Ovary (tissue), 9 donors: Measurements from ENCODE around the gene DMGDH. TPM values are rescaled to one million over a fixed set of nuclear protein-coding genes. Genes with fewer than 3 reads are reported as not detected.

ENCODE experiments used
- DNase-seq, 5 donors: peaks; one replicate each; pipeline ENCODE4 v3.0.0-alpha.2; 2019 to 2020
- H3K27ac ChIP-seq, 2 donors: fragments of 200-600 bp; one replicate each; pipeline versions ENCODE4 v1.5.1 to v1.8.0; 2019 to 2022
- H3K27me3 ChIP-seq: fragments of 200-600 bp; one replicate; pipeline ENCODE4 v1.8.0; 2022
- H3K36me3 ChIP-seq: fragments of 200-600 bp; sonication (generic); one replicate; pipeline ENCODE4 v1.5.1; 2019
- H3K4me1 ChIP-seq: one replicate; pipeline ENCODE4 v1.8.1; 2013; ENCODE audit warnings: mild to moderate bottlenecking, moderate library complexity; ENCODE audit not compliant: insufficient read depth
- H3K4me3 ChIP-seq: fragments of 200-600 bp; sonication (generic); one replicate; pipeline ENCODE4 v1.5.1; 2017
- H3K9me3 ChIP-seq, 2 donors: fragments of 200-600 bp in 1 of 2; sonication (generic) in 1 of 2; one replicate each; pipeline versions ENCODE4 v1.5.1 to v1.8.1; 2013 to 2019; ENCODE audit warnings: mild to moderate bottlenecking in 1 of 2, moderate library complexity in 1 of 2
- EP300 ChIP-seq: sonication (generic); formaldehyde crosslinking; IDR thresholded peaks from one replicate; pipeline ENCODE4 v1.6.1; 2017; ENCODE audit warnings: antibody characterized with exemption
- POLR2A ChIP-seq: fragments of 450-650 bp; IDR thresholded peaks from one replicate; pipeline ENCODE4 v1.6.1; 2017; ENCODE audit warnings: antibody characterized with exemption, mild to moderate bottlenecking, moderate library complexity
- WGBS, 3 donors: extraction: QIAGEN DNeasy Blood & Tissue Kit in 1 of 3; methylation state at CpG; one replicate each; pipeline versions ENCODE4 v1.1.5 to v1.1.7; 2013 to 2017; 5-methylcytosine and 5-hydroxymethylcytosine counted together
- intact Hi-C, 4 donors: fragments of 100-400 bp; cut with DNase I; formaldehyde crosslinking; loops; one replicate each; pipeline versions ENCODE4 v1.11.0 to v1.15.1; 2022 to 2023
- polyA plus RNA-seq, 2 donors: library from polyadenylated mRNA; stranded (reverse); fragments of 200-250 nt in 1 of 2; fragments of 350-450 nt in 1 of 2; fragmentation: Illumina TruSeq in 1 of 2; extraction: RNeasy Lipid Tissue Mini Kit (QIAGEN cat#74804) in 1 of 2; gene quantifications; one replicate each; pipeline ENCODE4 v1.2.3, GENCODE V29; 2013 to 2014
- total RNA-seq, 7 donors: library from RNA; depleted of rRNA in 2 of 7; stranded (reverse); fragments of >200 nt in 2 of 7; fragmentation: NEBNext Ultra II Directional in 3 of 7; extraction: Animal tissue kit (Norgen Biotek cat#: 25700) in 3 of 7; gene quantifications; one replicate each; pipeline versions ENCODE4 v1.1.0 to v1.2.4, GENCODE V29; 2016 to 2023
- TF ChIP-seq, protein P1 (sequence below), 3 donors: fragments of 450-650 bp in 2 of 3; fragments of 200-600 bp in 1 of 3; IDR thresholded peaks; one replicate each; pipeline versions ENCODE4 v1.5.1 to v1.8.0; 2016 to 2022; ENCODE audit warnings: antibody characterized with exemption in 3 of 3, mild to moderate bottlenecking in 1 of 3
- donor health status: DM: no; HTN: no; CAD: no; lungs with moderate emphysema.
- donor health status: DM: no; HTN: no; CAD: no.
- donor health status: Bipolar disorder and iron deficiency.
- donor health status: DM: yes; HTN: yes; CAD: no.
- donor health status: DM: no; HTN: no; CAD: no.
- donor health status: DM: yes; HTN: yes; CAD: no.

The DMGDH gene
- total and polyA plus RNA-seq, 9 donors = 2.1 to 5.8 (median 4.2) TPM

GRCh38 chr5:79021753-79022152 lies 47.7 kb downstream of the DMGDH start:
- Histone ChIP-seq H3K4me3 (no peak overlapping the region), H3K36me3 (no peaks in the 10 kb centered on the region), H3K27me3 (no peaks in the 10 kb centered on the region), H3K4me1 (no peaks in the 10 kb centered on the region), H3K27ac (no peak overlapping the region), H3K9me3 (no peaks in the 10 kb centered on the region)
- no peak for DNase-seq
- TF ChIP-seq, protein P1, sequence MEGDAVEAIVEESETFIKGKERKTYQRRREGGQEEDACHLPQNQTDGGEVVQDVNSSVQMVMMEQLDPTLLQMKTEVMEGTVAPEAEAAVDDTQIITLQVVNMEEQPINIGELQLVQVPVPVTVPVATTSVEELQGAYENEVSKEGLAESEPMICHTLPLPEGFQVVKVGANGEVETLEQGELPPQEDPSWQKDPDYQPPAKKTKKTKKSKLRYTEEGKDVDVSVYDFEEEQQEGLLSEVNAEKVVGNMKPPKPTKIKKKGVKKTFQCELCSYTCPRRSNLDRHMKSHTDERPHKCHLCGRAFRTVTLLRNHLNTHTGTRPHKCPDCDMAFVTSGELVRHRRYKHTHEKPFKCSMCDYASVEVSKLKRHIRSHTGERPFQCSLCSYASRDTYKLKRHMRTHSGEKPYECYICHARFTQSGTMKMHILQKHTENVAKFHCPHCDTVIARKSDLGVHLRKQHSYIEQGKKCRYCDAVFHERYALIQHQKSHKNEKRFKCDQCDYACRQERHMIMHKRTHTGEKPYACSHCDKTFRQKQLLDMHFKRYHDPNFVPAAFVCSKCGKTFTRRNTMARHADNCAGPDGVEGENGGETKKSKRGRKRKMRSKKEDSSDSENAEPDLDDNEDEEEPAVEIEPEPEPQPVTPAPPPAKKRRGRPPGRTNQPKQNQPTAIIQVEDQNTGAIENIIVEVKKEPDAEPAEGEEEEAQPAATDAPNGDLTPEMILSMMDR (IDR thresholded peaks at IDR 0.05) = no peak
- no peak for TF ChIP-seq POLR2A
- 34 to 42% (median 37%) methylated on average over 4 of the region's 4 CpGs for WGBS, 3 donors
- intact Hi-C loops = loop anchor here in 3 of 4 donors (5.0 to 10.0 kb wide), 3 partner anchors 111 to 833 kb away; no protein-coding TSS in a partner anchor

GRCh38 chr5:79020861-79021561 lies 48.5 kb downstream of the DMGDH start:
- Histone ChIP-seq H3K4me3 (no peak overlapping the region), H3K27me3 (no peaks in the 10 kb centered on the region), H3K27ac (no peak overlapping the region), H3K4me1 (no peaks in the 10 kb centered on the region), H3K36me3 (no peaks in the 10 kb centered on the region), H3K9me3 (no peaks in the 10 kb centered on the region)
- TF ChIP-seq POLR2A = no peak
- TF ChIP-seq, protein P1 (IDR thresholded peaks at IDR 0.05) = peak; percentile 37 to 55 (median 50)
- peak; percentile 37 to 58 (median 50) for DNase-seq
- intact Hi-C loops = loop anchor here in 3 of 4 donors (5.0 to 10.0 kb wide), 3 partner anchors 111 to 834 kb away; no protein-coding TSS in a partner anchor
- 17 to 27% (median 24%) methylated on average over 14 of the region's 14 CpGs for WGBS, 3 donors

GRCh38 chr5:79014631-79015030 lies 54.8 kb downstream of the DMGDH start:
- 84 to 91% (median 89%) methylated on average over 2 of the region's 2 CpGs for WGBS, 3 donors
- Histone ChIP-seq H3K9me3 (no peaks in the 10 kb centered on the region), H3K4me1 (no peaks in the 10 kb centered on the region), H3K4me3 (no peak overlapping the region), H3K27ac (no peak overlapping the region), H3K27me3 (no peaks in the 10 kb centered on the region), H3K36me3 (no peaks in the 10 kb centered on the region)
- DNase-seq = no peak
- intact Hi-C loops = no loop called here
- TF ChIP-seq EP300 = no peak
- TF ChIP-seq POLR2A = no peak
- TF ChIP-seq, protein P1 (IDR thresholded peaks at IDR 0.05) = no peak

GRCh38 chr5:79011869-79012268 lies 57.6 kb downstream of the DMGDH start:
- no peaks in the 10 kb centered on the region for H3K4me1 ChIP-seq
- intact Hi-C loops = no loop called here
- no peaks in the 10 kb centered on the region for H3K27me3 ChIP-seq
- no peak for DNase-seq
- no peak overlapping the region for H3K27ac ChIP-seq
- H3K4me3 ChIP-seq = no peak overlapping the region
- H3K9me3 ChIP-seq = no peaks in the 10 kb centered on the region
- no peaks in the 10 kb centered on the region for H3K36me3 ChIP-seq
- TF ChIP-seq EP300 = no peak
- TF ChIP-seq, protein P1 (IDR thresholded peaks at IDR 0.05) = no peak
- TF ChIP-seq POLR2A = no peak
